ENCODE results near the gene SYCN. TPM values are rescaled to one million over a fixed set of nuclear protein-coding genes. Genes with fewer than 3 reads are reported as not detected.

Gene SYCN
- total RNA-seq, 1 experiment from 2014 or later: not detected

DNA sequence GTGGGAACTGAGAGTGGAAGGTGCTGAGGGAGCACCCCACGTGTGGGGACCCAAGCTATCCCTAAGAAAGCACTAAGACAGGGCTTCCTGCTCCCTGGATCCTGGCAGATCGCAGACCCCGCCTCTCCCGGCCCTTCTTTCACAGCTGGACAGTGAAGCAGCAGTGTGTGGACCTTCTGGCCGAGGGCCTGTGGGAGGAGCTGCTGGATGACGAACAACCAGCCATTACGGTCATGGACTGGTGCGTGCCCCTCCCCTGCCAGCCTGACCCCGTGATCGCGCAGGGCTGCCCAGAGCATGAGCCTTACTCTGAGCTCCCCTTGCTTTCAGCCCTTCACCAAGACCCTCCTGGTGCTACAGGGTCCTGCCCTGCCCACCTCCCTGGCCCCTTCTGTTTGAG is 5.0 kb downstream of the SYCN start:
- no peak overlapping the region for H3K27ac ChIP-seq (ENCODE audit: low read depth, low read length)
- no peak overlapping the region for H3K9ac ChIP-seq (ENCODE audit: low read length)
- H3K9me2 ChIP-seq (ENCODE audit: insufficient read depth): no peaks in the 10 kb centered on the region
- H3K4me2 ChIP-seq (ENCODE audit: low read length): no peak overlapping the region
- no TSS peak for BruUV-seq (replicated peaks)
- no peaks in the 10 kb centered on the region for H3K27me3 ChIP-seq (ENCODE audit: insufficient read depth, low read length)
- peaks cover 7 to 29% of the 10 kb centered on the region in 2 experiments; a peak in 3 of 4 replicates for H3K4me1 ChIP-seq (ENCODE audit: control insufficient read depth in 1 of 2, insufficient read depth in 2 of 2, low read length in 2 of 2)
- no peak for DNase-seq (ENCODE audit: low read depth, low spot score)
- ChIA-PET CTCF (interaction anchor here (0.6 to 1.4 kb wide), 2 partner anchors 269 to 1298 kb away, joined by 3 read pairs; partner anchors contain the start of genes MRPS12 and SARS2), RAD21 (ENCODE audit: low non-redundant PET in 1 of 2, low total read pairs in 2 of 2, uncharacterized antibody in 2 of 2, unreplicated experiment in 2 of 2) (no interaction called here), POLR2A (no interaction called here)
- no peak overlapping the region for H2AFZ ChIP-seq (ENCODE audit: low read depth, low read length, poor library complexity, severe bottlenecking)
- TF ChIP-seq ELF1 (IDR thresholded peaks at IDR 0.05; ENCODE audit: borderline replicate concordance, low read depth): no peak
- ATAC-seq: no peak
- intact Hi-C loops (cut with micrococcal nuclease): no loop called here
- H4K20me1 ChIP-seq (ENCODE audit: insufficient read depth): no peaks in the 10 kb centered on the region
- no peak overlapping the region for H3K4me3 ChIP-seq (replicated peaks in 1 of 2; ENCODE audit: low read depth in 1 of 2, low read length in 2 of 2)
- H3K9me3 ChIP-seq (ENCODE audit: control insufficient read depth in 1 of 2, insufficient read depth in 1 of 2, low read depth in 1 of 2, low read length in 2 of 2): no peaks in the 10 kb centered on the region
- H3K36me3 ChIP-seq (ENCODE audit: control insufficient read depth in 1 of 2, insufficient read depth in 2 of 2, low read length in 2 of 2): no peaks in the 10 kb centered on the region
- H3K79me2 ChIP-seq (ENCODE audit: insufficient read depth, low read length): no peaks in the 10 kb centered on the region

DNA sequence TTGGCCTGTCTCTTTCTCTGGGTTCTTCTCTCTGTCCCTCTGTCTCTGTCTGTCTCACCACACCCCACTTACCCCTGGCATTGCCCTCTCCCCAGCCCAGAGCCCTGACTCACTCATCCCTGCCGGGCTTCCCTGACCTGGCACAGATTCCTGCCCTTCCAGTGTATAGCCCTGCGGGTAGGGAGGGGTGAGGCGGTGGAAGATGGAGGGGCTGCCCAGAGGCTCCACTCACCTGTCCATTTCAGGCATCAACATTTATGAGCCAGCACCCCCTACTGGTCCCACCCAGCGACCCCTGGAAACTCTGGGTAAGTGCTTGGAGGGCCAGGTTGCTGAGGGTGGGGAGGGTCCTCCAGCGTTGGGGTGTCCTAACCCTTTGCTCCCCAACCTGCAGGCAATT is 6.3 kb downstream of the SYCN start:
- no peak for DNase-seq (ENCODE audit: low read depth, low spot score)
- Histone ChIP-seq H2AFZ (ENCODE audit: low read depth, low read length, poor library complexity, severe bottlenecking) (no peak overlapping the region), H3K4me1 (ENCODE audit: control insufficient read depth in 1 of 2, insufficient read depth in 2 of 2, low read length in 2 of 2) (peaks cover 7 to 35% of the 10 kb centered on the region in 2 experiments; a peak in 3 of 4 replicates), H4K20me1 (ENCODE audit: insufficient read depth) (no peaks in the 10 kb centered on the region), H3K4me3 (replicated peaks in 1 of 2; ENCODE audit: low read depth in 1 of 2, low read length in 2 of 2) (no peak overlapping the region), H3K9me3 (ENCODE audit: control insufficient read depth in 1 of 2, insufficient read depth in 1 of 2, low read depth in 1 of 2, low read length in 2 of 2) (no peaks in the 10 kb centered on the region), H3K27ac (ENCODE audit: low read depth, low read length) (no peak overlapping the region), H3K79me2 (ENCODE audit: insufficient read depth, low read length) (no peaks in the 10 kb centered on the region), H3K9me2 (ENCODE audit: insufficient read depth) (no peaks in the 10 kb centered on the region), H3K27me3 (ENCODE audit: insufficient read depth, low read length) (no peaks in the 10 kb centered on the region), H3K4me2 (ENCODE audit: low read length) (no peak overlapping the region), H3K36me3 (ENCODE audit: control insufficient read depth in 1 of 2, insufficient read depth in 2 of 2, low read length in 2 of 2) (no peaks in the 10 kb centered on the region), H3K9ac (ENCODE audit: low read length) (no peak overlapping the region)
- POLR2A ChIA-PET: no interaction called here
- BruUV-seq (replicated peaks): no TSS peak
- intact Hi-C loops (cut with micrococcal nuclease): no loop called here
- TF ChIP-seq SP1 (IDR thresholded peaks at IDR 0.05; ENCODE audit: low read depth): no peak
- TF ChIP-seq RAD21 (IDR thresholded peaks at IDR 0.05; ENCODE audit: low read depth): peak; percentile 49
- no peak for TF ChIP-seq ZNF274 (IDR thresholded peaks at IDR 0.05; ENCODE audit: low read depth, low read length)
- TF ChIP-seq EZH2 (IDR thresholded peaks at IDR 0.05): no peak
- TF ChIP-seq, protein P1, sequence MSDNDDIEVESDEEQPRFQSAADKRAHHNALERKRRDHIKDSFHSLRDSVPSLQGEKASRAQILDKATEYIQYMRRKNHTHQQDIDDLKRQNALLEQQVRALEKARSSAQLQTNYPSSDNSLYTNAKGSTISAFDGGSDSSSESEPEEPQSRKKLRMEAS (IDR thresholded peaks at IDR 0.05): no peak
- no peak for TF ChIP-seq POLR2AphosphoS5 (IDR thresholded peaks at IDR 0.05; ENCODE audit: low read depth, low read length)
- no peak for TF ChIP-seq JUND (IDR thresholded peaks at IDR 0.05)
- TF ChIP-seq, protein P2, sequence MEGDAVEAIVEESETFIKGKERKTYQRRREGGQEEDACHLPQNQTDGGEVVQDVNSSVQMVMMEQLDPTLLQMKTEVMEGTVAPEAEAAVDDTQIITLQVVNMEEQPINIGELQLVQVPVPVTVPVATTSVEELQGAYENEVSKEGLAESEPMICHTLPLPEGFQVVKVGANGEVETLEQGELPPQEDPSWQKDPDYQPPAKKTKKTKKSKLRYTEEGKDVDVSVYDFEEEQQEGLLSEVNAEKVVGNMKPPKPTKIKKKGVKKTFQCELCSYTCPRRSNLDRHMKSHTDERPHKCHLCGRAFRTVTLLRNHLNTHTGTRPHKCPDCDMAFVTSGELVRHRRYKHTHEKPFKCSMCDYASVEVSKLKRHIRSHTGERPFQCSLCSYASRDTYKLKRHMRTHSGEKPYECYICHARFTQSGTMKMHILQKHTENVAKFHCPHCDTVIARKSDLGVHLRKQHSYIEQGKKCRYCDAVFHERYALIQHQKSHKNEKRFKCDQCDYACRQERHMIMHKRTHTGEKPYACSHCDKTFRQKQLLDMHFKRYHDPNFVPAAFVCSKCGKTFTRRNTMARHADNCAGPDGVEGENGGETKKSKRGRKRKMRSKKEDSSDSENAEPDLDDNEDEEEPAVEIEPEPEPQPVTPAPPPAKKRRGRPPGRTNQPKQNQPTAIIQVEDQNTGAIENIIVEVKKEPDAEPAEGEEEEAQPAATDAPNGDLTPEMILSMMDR (IDR thresholded peaks at IDR 0.05 in 2 of 3, conservative IDR thresholded peaks at IDR 0.05 in 1 of 3; ENCODE audit: borderline replicate concordance in 1 of 3, insufficient read depth in 1 of 3, low read depth in 2 of 3, low read length in 2 of 3): peak in 2 of 3 experiments; percentile 32 to 33; a peak in 3 of 6 replicates
- no peak for TF ChIP-seq EGR1 (IDR thresholded peaks at IDR 0.05; ENCODE audit: low read depth)
- TF ChIP-seq EZH2phosphoT487 (IDR thresholded peaks at IDR 0.05; ENCODE audit: borderline replicate concordance): no peak
- TF ChIP-seq, protein P3, sequence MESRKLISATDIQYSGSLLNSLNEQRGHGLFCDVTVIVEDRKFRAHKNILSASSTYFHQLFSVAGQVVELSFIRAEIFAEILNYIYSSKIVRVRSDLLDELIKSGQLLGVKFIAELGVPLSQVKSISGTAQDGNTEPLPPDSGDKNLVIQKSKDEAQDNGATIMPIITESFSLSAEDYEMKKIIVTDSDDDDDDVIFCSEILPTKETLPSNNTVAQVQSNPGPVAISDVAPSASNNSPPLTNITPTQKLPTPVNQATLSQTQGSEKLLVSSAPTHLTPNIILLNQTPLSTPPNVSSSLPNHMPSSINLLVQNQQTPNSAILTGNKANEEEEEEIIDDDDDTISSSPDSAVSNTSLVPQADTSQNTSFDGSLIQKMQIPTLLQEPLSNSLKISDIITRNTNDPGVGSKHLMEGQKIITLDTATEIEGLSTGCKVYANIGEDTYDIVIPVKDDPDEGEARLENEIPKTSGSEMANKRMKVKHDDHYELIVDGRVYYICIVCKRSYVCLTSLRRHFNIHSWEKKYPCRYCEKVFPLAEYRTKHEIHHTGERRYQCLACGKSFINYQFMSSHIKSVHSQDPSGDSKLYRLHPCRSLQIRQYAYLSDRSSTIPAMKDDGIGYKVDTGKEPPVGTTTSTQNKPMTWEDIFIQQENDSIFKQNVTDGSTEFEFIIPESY (IDR thresholded peaks at IDR 0.05; ENCODE audit: extremely low read depth, insufficient replicate concordance, low read length): no peak
- no peak for TF ChIP-seq FOSL1 (IDR thresholded peaks at IDR 0.05; ENCODE audit: low read depth)
- TF ChIP-seq ZFX (IDR thresholded peaks at IDR 0.05): no peak
- TF ChIP-seq YY1 (IDR thresholded peaks at IDR 0.05; ENCODE audit: extremely low read depth, insufficient replicate concordance, low read depth, low read length): no peak
- no peak for TF ChIP-seq TCF7L2 (IDR thresholded peaks at IDR 0.05; ENCODE audit: borderline replicate concordance, extremely low read depth, insufficient read depth, insufficient read length)
- ATAC-seq: no peak; the same call in 1 of the 2 replicates
- CTCF ChIA-PET: interaction anchor here (1.0 kb wide), 1 partner anchor 76 kb away, joined by 3 read pairs; no protein-coding TSS in a partner anchor
- RAD21 ChIA-PET (ENCODE audit: low non-redundant PET in 1 of 2, low total read pairs in 2 of 2, uncharacterized antibody in 2 of 2, unreplicated experiment in 2 of 2): interaction anchor here in 1 of 2 experiments (0.7 kb wide), 1 partner anchor 100 kb away, joined by 3 read pairs; no protein-coding TSS in a partner anchor

Measured in HCT116 (cell line).